ENCODE measurements around the gene SIPA1L2.

Gene SIPA1L2

DNA sequence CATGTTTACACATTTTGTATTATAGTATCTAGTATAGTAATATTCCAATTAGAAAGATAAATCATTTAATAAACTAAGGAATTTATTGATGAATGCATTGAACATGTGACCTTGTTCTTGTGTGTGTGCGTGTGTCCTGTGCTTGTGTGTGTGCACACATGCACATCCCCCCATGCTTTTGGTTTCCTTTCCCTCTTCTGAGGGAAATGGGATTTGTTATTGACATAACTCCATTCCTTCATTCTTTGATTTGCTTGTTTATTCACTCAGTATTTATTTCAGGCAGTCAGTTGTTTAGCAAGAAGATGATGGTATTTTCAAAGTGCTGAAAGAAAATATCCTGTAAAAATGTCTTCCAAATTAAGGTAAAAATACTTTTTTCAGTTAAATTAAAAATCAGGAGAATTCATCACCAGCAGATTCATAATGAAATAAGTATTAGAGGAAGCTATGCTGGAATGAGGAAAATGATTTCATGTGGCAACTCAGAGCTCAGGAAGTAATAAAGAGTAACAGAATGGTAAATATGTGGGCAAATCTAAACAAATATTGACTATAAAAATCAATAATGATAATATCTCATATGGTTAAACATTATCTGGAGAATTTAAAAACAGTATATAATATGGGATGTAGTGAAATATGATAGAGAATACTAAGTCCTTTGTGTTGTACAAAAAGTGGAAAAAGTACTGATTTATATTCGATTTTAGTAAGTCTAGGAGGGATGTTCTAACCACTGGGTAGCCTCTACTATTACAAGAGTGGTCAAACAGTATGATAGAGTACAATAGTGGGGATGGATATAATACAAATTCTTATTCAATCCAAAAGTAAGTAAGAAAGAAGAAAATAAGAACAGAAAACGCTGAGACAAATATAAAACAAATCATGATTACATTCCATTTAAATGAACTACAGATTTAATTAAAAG, 35.2 kb upstream of the SIPA1L2 start:
- Histone ChIP-seq H3K9me3 (ENCODE audit: control insufficient read depth in 5 of 5, low read length in 5 of 5) (no peaks in the 10 kb centered on the region), H3K9ac (ENCODE audit: low read length in 5 of 5) (no peak overlapping the region), H3K36me3 (ENCODE audit: control insufficient read depth in 5 of 5, insufficient read depth in 5 of 5, low read length in 5 of 5) (no peaks in the 10 kb centered on the region), H3K27ac (ENCODE audit: low read depth, low read length) (no peak overlapping the region), H3K4me1 (ENCODE audit: control insufficient read depth in 5 of 5, insufficient read depth in 5 of 5, low read length in 5 of 5) (peaks cover 0 to 11% (median 4%) of the 10 kb centered on the region in 5 donors), H3K27me3 (ENCODE audit: control insufficient read depth in 5 of 5, insufficient read depth in 4 of 5, low read length in 5 of 5) (no peaks in the 10 kb centered on the region), H3K4me3 (ENCODE audit: low read depth in 1 of 5, low read length in 5 of 5) (no peak overlapping the region)

DNA sequence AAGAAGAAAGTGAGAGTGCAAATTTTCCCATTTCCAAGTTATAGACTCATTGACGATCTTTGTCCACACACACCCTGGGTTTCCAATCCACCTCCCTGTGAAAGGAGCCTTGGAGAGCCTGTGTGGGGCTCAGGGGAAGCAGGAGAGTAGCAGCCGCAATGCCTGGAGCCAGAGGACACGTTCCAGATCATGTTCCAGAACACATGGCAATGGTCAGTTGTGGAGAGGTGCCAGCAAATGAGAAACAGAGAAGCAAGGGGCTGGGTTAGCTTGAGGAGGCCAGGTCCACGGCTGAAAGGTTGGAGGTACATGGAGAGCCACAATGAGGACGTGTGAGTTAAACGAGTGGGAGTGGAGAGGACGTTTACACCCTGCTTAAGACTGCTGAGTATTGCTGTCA, 33.0 kb upstream of the SIPA1L2 start:
- H3K27me3 ChIP-seq (ENCODE audit: control insufficient read depth in 5 of 5, insufficient read depth in 4 of 5, low read length in 5 of 5): no peaks in the 10 kb centered on the region
- no peak overlapping the region for H3K9ac ChIP-seq (ENCODE audit: low read length in 5 of 5)
- H3K4me1 ChIP-seq (ENCODE audit: control insufficient read depth in 5 of 5, insufficient read depth in 5 of 5, low read length in 5 of 5): peaks cover 0 to 13% (median 8%) of the 10 kb centered on the region in 5 donors
- no peaks in the 10 kb centered on the region for H3K9me3 ChIP-seq (ENCODE audit: control insufficient read depth in 5 of 5, low read length in 5 of 5)
- H3K36me3 ChIP-seq (ENCODE audit: control insufficient read depth in 5 of 5, insufficient read depth in 5 of 5, low read length in 5 of 5): no peaks in the 10 kb centered on the region
- no peak overlapping the region for H3K27ac ChIP-seq (ENCODE audit: low read depth, low read length)
- no peak overlapping the region for H3K4me3 ChIP-seq (ENCODE audit: low read depth in 1 of 5, low read length in 5 of 5)

DNA sequence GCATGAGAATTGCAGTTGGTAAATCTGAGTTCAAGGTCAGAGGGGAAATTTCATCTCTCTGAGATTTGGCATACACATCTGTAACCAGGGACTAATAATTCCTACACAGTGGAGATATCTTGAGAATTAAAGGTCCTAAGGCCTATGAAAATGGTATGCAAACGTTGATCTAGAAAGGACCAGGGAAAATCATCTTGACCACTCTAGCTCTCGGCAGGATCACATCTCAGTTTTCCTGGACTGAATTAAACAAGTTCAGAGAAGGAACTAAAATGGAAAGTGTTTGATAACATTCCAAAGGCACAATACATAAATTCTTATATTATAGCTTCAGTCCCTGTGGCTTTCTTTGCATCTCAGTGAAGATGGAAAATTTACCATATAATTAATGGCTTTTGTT, 28.5 kb upstream of the SIPA1L2 start:
- peaks cover 0 to 13% (median 11%) of the 10 kb centered on the region in 5 donors for H3K4me1 ChIP-seq (ENCODE audit: control insufficient read depth in 5 of 5, insufficient read depth in 5 of 5, low read length in 5 of 5)
- no peaks in the 10 kb centered on the region for H3K27me3 ChIP-seq (ENCODE audit: control insufficient read depth in 5 of 5, insufficient read depth in 4 of 5, low read length in 5 of 5)
- no peak overlapping the region for H3K9ac ChIP-seq (ENCODE audit: low read length in 5 of 5)
- H3K9me3 ChIP-seq (ENCODE audit: control insufficient read depth in 5 of 5, low read length in 5 of 5): no peaks in the 10 kb centered on the region
- no peak overlapping the region for H3K4me3 ChIP-seq (ENCODE audit: low read depth in 1 of 5, low read length in 5 of 5)
- no peaks in the 10 kb centered on the region for H3K36me3 ChIP-seq (ENCODE audit: control insufficient read depth in 5 of 5, insufficient read depth in 5 of 5, low read length in 5 of 5)
- H3K27ac ChIP-seq (ENCODE audit: low read depth, low read length): no peak overlapping the region

DNA sequence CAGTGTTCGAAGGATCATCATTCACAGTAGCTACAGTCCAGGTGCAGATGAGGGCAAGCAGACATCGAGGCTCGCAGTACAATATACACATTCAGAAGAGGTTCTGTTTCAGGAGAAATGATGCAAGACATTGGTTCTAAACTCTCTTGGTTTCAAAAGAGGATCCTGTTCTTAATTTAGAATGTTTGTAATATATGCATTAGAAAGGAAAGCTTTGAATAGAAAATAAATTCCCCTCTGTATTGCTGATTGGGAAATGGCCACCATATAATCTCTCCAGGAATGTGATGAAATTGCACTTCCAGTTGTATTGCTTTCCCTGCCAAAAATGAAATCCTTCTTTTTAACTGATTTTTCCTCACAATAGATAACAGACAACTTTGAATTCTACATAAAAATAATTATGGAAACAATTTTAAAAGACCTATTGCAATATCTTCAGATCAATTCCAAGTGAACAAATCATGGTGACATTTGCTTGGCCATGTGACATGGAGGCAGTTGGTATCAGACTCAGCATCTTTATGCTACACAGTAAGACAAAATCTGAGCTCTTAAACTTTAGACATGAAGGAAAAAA, 27.6 kb upstream of the SIPA1L2 start:
- Histone ChIP-seq H3K4me3 (ENCODE audit: low read depth in 1 of 5, low read length in 5 of 5) (no peak overlapping the region), H3K9ac (ENCODE audit: low read length in 5 of 5) (no peak overlapping the region), H3K27me3 (ENCODE audit: control insufficient read depth in 5 of 5, insufficient read depth in 4 of 5, low read length in 5 of 5) (no peaks in the 10 kb centered on the region), H3K36me3 (ENCODE audit: control insufficient read depth in 5 of 5, insufficient read depth in 5 of 5, low read length in 5 of 5) (no peaks in the 10 kb centered on the region), H3K4me1 (ENCODE audit: control insufficient read depth in 5 of 5, insufficient read depth in 5 of 5, low read length in 5 of 5) (peaks cover 0 to 13% (median 11%) of the 10 kb centered on the region in 5 donors), H3K9me3 (ENCODE audit: control insufficient read depth in 5 of 5, low read length in 5 of 5) (no peaks in the 10 kb centered on the region), H3K27ac (ENCODE audit: low read depth, low read length) (no peak overlapping the region)

DNA sequence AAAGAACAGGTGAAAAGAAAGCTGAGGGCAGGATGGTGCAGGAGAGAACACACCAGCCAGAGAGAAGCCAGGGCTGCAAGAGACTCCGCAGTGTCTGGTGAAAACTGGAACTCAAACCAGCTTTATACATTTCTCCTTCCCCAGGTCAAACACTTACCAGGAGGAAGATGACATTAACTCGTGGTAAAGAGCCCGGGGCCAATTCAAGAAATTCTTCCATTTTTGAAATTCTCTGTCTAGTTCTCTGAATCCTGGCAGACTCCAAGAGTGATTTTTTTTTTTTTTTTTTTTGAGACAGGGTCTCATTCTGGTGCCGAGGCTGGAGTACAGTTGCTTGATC, 25.8 kb upstream of the SIPA1L2 start:
- Histone ChIP-seq H3K36me3 (ENCODE audit: control insufficient read depth in 5 of 5, insufficient read depth in 5 of 5, low read length in 5 of 5) (no peaks in the 10 kb centered on the region), H3K9ac (ENCODE audit: low read length in 5 of 5) (no peak overlapping the region), H3K9me3 (ENCODE audit: control insufficient read depth in 5 of 5, low read length in 5 of 5) (no peaks in the 10 kb centered on the region), H3K27ac (ENCODE audit: low read depth, low read length) (no peak overlapping the region), H3K4me3 (ENCODE audit: low read depth in 1 of 5, low read length in 5 of 5) (no peak overlapping the region), H3K4me1 (ENCODE audit: control insufficient read depth in 5 of 5, insufficient read depth in 5 of 5, low read length in 5 of 5) (peaks cover 0 to 13% (median 11%) of the 10 kb centered on the region in 5 donors), H3K27me3 (ENCODE audit: control insufficient read depth in 5 of 5, insufficient read depth in 4 of 5, low read length in 5 of 5) (no peaks in the 10 kb centered on the region)

DNA sequence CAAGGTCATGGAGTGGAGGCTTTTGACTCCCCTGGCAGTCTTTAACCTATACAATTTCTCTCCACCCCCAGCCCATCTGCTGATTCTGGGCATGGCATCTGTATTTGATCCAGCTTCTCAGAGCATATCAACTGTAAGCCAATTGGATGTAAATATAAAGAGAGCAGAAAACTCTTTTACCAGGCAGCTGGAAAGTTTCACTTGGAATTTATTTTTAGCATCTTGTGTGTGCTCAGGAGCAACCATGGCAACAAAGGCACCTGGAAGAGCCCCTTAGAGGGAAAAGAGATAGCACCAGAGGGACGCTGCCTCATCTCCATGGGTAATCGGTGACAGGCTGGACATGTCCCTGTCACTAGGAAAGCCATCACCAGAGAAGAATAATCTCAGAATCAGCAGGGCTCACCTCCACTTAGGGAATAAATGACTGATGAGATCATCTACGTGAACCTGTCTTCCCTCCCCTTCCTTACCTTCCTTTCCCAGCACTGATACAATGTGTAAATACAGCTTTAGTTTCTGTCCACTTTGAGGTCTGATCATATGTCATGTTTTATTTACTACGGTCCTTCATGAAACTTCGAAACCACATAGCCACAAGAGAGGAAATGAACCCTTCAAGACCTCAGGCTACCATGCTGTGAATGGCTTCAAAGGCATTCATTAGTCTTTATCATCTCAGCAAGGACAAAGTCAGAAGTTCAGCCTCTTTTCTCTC, 25.3 kb upstream of the SIPA1L2 start:
- H3K9ac ChIP-seq (ENCODE audit: low read length in 5 of 5): no peak overlapping the region
- H3K36me3 ChIP-seq (ENCODE audit: control insufficient read depth in 5 of 5, insufficient read depth in 5 of 5, low read length in 5 of 5): no peaks in the 10 kb centered on the region
- no peaks in the 10 kb centered on the region for H3K27me3 ChIP-seq (ENCODE audit: control insufficient read depth in 5 of 5, insufficient read depth in 4 of 5, low read length in 5 of 5)
- H3K27ac ChIP-seq (ENCODE audit: low read depth, low read length): no peak overlapping the region
- no peak overlapping the region for H3K4me3 ChIP-seq (ENCODE audit: low read depth in 1 of 5, low read length in 5 of 5)
- peaks cover 0 to 13% (median 11%) of the 10 kb centered on the region in 5 donors for H3K4me1 ChIP-seq (ENCODE audit: control insufficient read depth in 5 of 5, insufficient read depth in 5 of 5, low read length in 5 of 5)
- no peaks in the 10 kb centered on the region for H3K9me3 ChIP-seq (ENCODE audit: control insufficient read depth in 5 of 5, low read length in 5 of 5)

DNA sequence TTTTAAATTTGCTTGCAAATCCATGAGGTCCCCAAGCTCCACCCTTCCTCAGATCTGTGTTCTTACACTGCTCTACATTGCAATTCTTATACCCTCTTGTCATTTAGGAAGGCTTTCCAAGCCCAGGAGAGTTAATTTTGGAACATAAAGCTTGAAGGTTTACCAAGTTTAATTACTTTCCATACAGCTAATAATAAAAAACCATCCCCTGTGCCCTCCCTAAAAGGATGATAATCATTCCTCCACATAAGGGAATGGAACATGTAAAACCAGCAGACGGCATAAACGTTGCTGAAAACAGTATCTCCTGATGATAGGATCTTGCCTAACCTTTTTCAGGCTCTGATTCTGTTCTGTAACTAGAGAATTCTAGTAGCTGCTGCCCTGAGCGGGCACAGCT, 23.9 kb upstream of the SIPA1L2 start:
- no peaks in the 10 kb centered on the region for H3K27me3 ChIP-seq (ENCODE audit: control insufficient read depth in 5 of 5, insufficient read depth in 4 of 5, low read length in 5 of 5)
- no peak overlapping the region for H3K9ac ChIP-seq (ENCODE audit: low read length in 5 of 5)
- H3K36me3 ChIP-seq (ENCODE audit: control insufficient read depth in 5 of 5, insufficient read depth in 5 of 5, low read length in 5 of 5): no peaks in the 10 kb centered on the region
- peaks cover 0 to 5% (median 0%) of the 10 kb centered on the region in 5 donors for H3K9me3 ChIP-seq (ENCODE audit: control insufficient read depth in 5 of 5, low read length in 5 of 5)
- H3K4me1 ChIP-seq (ENCODE audit: control insufficient read depth in 5 of 5, insufficient read depth in 5 of 5, low read length in 5 of 5): peaks cover 0 to 13% (median 11%) of the 10 kb centered on the region in 5 donors
- no peak overlapping the region for H3K4me3 ChIP-seq (ENCODE audit: low read depth in 1 of 5, low read length in 5 of 5)
- no peak overlapping the region for H3K27ac ChIP-seq (ENCODE audit: low read depth, low read length)

DNA sequence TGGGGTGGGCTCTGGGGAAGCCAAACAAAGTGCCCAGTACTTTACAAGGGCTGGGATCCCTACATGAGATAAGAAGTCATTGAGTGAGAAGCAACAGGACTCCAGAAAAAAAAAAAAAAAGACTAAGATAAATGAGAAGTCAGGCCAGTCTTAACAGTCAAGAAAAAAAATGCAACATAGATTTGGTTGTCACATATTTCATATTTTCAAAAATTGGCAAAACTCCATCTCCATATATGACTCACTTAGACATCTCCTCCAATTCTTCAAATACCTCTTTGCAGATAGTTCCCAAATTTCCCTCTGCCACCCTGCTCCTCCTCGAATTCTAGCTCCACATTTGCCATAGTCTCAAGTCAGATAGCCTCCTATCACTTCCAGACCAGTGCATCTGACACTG, 20.9 kb upstream of the SIPA1L2 start:
- Histone ChIP-seq H3K36me3 (ENCODE audit: control insufficient read depth in 5 of 5, insufficient read depth in 5 of 5, low read length in 5 of 5) (no peaks in the 10 kb centered on the region), H3K27ac (ENCODE audit: low read depth, low read length) (no peak overlapping the region), H3K4me3 (ENCODE audit: low read depth in 1 of 5, low read length in 5 of 5) (no peak overlapping the region), H3K9ac (ENCODE audit: low read length in 5 of 5) (no peak overlapping the region), H3K9me3 (ENCODE audit: control insufficient read depth in 5 of 5, low read length in 5 of 5) (peaks cover 0 to 5% (median 0%) of the 10 kb centered on the region in 5 donors), H3K4me1 (ENCODE audit: control insufficient read depth in 5 of 5, insufficient read depth in 5 of 5, low read length in 5 of 5) (no peaks in the 10 kb centered on the region), H3K27me3 (ENCODE audit: control insufficient read depth in 5 of 5, insufficient read depth in 4 of 5, low read length in 5 of 5) (no peaks in the 10 kb centered on the region)

DNA sequence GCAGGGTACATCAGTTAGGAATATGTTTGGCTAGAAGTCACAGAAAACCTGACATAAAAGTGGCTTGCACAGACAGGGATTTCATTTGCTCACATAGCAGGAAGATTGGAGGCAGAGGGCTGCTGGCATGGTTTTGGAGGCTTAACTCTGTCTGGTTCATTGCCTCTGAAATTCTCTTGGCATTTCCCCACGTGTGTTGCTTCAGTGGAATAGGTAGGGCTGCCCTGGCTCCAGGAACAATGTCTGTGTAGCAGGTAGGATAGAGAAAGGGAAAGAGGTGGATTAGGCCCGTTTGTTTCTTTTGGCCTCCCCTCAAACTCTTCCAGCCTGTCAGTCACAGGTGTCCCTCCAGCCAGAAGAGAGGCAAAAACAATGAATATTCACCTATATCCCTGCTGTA, 20.5 kb upstream of the SIPA1L2 start:
- H3K4me1 ChIP-seq (ENCODE audit: control insufficient read depth in 5 of 5, insufficient read depth in 5 of 5, low read length in 5 of 5): no peaks in the 10 kb centered on the region
- H3K9ac ChIP-seq (ENCODE audit: low read length in 5 of 5): no peak overlapping the region
- no peaks in the 10 kb centered on the region for H3K27me3 ChIP-seq (ENCODE audit: control insufficient read depth in 5 of 5, insufficient read depth in 4 of 5, low read length in 5 of 5)
- H3K27ac ChIP-seq (ENCODE audit: low read depth, low read length): no peak overlapping the region
- H3K4me3 ChIP-seq (ENCODE audit: low read depth in 1 of 5, low read length in 5 of 5): no peak overlapping the region
- H3K36me3 ChIP-seq (ENCODE audit: control insufficient read depth in 5 of 5, insufficient read depth in 5 of 5, low read length in 5 of 5): no peaks in the 10 kb centered on the region
- H3K9me3 ChIP-seq (ENCODE audit: control insufficient read depth in 5 of 5, low read length in 5 of 5): peaks cover 0 to 5% (median 0%) of the 10 kb centered on the region in 5 donors

DNA sequence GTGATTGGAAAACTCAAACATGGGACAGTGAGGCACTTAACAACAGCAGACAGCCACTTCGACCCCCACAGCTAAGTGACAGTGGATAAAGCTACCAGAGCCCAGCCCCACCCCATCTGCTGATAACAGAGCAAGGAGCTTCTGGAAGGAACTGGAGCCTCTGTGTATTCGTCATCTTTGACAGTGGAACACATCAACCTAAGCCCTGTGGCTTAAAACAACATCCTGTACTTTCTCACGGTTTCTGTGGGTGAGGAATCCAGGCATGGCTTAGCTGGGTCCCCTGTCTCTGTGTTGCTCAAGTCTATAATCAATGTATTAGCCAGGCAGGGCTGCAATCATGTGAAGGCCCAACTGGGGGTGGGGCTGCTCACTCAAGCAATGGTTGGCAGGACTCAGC, 18.4 kb upstream of the SIPA1L2 start:
- Histone ChIP-seq H3K27me3 (ENCODE audit: control insufficient read depth in 5 of 5, insufficient read depth in 4 of 5, low read length in 5 of 5) (no peaks in the 10 kb centered on the region), H3K9me3 (ENCODE audit: control insufficient read depth in 5 of 5, low read length in 5 of 5) (peaks cover 0 to 5% (median 0%) of the 10 kb centered on the region in 5 donors), H3K36me3 (ENCODE audit: control insufficient read depth in 5 of 5, insufficient read depth in 5 of 5, low read length in 5 of 5) (no peaks in the 10 kb centered on the region), H3K4me1 (ENCODE audit: control insufficient read depth in 5 of 5, insufficient read depth in 5 of 5, low read length in 5 of 5) (no peaks in the 10 kb centered on the region), H3K27ac (ENCODE audit: low read depth, low read length) (no peak overlapping the region), H3K4me3 (ENCODE audit: low read depth in 1 of 5, low read length in 5 of 5) (no peak overlapping the region), H3K9ac (ENCODE audit: low read length in 5 of 5) (no peak overlapping the region)
